SIG-M5 treated with dmso at 0.1 percent for 504 hours (cell line): Measurements from ENCODE around the gene ZNF587B.
A peak's percentile ranks its signal among the peaks of the same experiment; 100 is the strongest.
"Not testable (repeated sequence)": the region's sequence is repeated elsewhere in the genome, so short reads cannot be mapped to it uniquely, and the experiment has no call there.

Experiments used
- DNase-seq: peaks from one replicate; lab custom pipeline; 2025; ENCODE audit not compliant: unreplicated experiment; lab: John Stamatoyannopoulos, UW

Gene ZNF587B

GRCh38 chr19:57830071-57830602, at the start of gene ZNF587B:
ZNF587B (plus strand) TSS chr19:57830299; CDS start chr19:57830529, 230 bp downstream.
- DNase-seq = no peak

GRCh38 chr19:57786286-57786685, 43.8 kb upstream of the ZNF587B start:
- no peak for DNase-seq

GRCh38 chr19:57786906-57787305, 43.2 kb upstream of the ZNF587B start:
- DNase-seq = no peak

GRCh38 chr19:57788114-57788692, 41.9 kb upstream of the ZNF587B start:
- DNase-seq = no peak

- DNase-seq = no peak
These were observed 40.8 kb upstream of the ZNF587B start for GRCh38 chr19:57789288-57789687.

GRCh38 chr19:57796580-57796979, 33.5 kb upstream of the ZNF587B start:
- DNase-seq = not testable (repeated sequence)

- no peak for DNase-seq
These were observed 29.4 kb upstream of the ZNF587B start for GRCh38 chr19:57800696-57801095.

- DNase-seq = no peak
These were observed 27.8 kb upstream of the ZNF587B start for GRCh38 chr19:57802269-57802668.

- DNase-seq = no peak
These were observed 26.9 kb upstream of the ZNF587B start for GRCh38 chr19:57803265-57803593.

GRCh38 chr19:57803594-57804325, 26.3 kb upstream of the ZNF587B start:
- DNase-seq = no peak

GRCh38 chr19:57807541-57807940, 22.6 kb upstream of the ZNF587B start:
- DNase-seq = no peak

- DNase-seq = not testable (repeated sequence)
These were observed 19.4 kb upstream of the ZNF587B start for GRCh38 chr19:57810410-57811295.

- no peak for DNase-seq
These were observed 17.9 kb upstream of the ZNF587B start for GRCh38 chr19:57812226-57812625.

GRCh38 chr19:57812975-57813820, 16.9 kb upstream of the ZNF587B start:
- not testable (repeated sequence) for DNase-seq

GRCh38 chr19:57813919-57814504, 16.1 kb upstream of the ZNF587B start:
- no peak for DNase-seq

GRCh38 chr19:57814505-57815246, 15.4 kb upstream of the ZNF587B start, which contains the start of gene ZNF552:
ZNF552 (minus strand) TSS chr19:57814913; CDS start chr19:57814743, 170 bp downstream.
- DNase-seq = peak; percentile 89

GRCh38 chr19:57815247-57816075, 14.6 kb upstream of the ZNF587B start:
- no peak for DNase-seq

- no peak for DNase-seq
These were observed 13.4 kb upstream of the ZNF587B start for GRCh38 chr19:57816652-57817051.

- no peak for DNase-seq
These were observed 12.1 kb upstream of the ZNF587B start for GRCh38 chr19:57817976-57818375.
